ENCODE data around the gene MUC5B. TPM values are rescaled to one million over a fixed set of nuclear protein-coding genes. Genes with fewer than 3 reads are reported as not detected.

MUC5B gene
- total RNA-seq, 1 donor from 2014 or later: not detected

GRCh38 chr11:1226986-1227550, 4.2 kb downstream of the MUC5B start:
- Mint-ChIP-seq H3K27ac (ENCODE audit: unreplicated experiment) (no peak overlapping the region), H3K4me3 (ENCODE audit: unreplicated experiment) (no peak overlapping the region), H3K9me3 (ENCODE audit: unreplicated experiment) (no peaks in the 10 kb centered on the region), H3K4me1 (ENCODE audit: low read depth, unreplicated experiment) (no peaks in the 10 kb centered on the region), H3K36me3 (ENCODE audit: unreplicated experiment) (no peaks in the 10 kb centered on the region), H3K27me3 (ENCODE audit: unreplicated experiment) (no peaks in the 10 kb centered on the region)
- TF ChIP-seq CTCF (IDR thresholded peaks at IDR 0.05; ENCODE audit: partially characterized antibody, unreplicated experiment): peak; percentile 68
- peak; percentile 66 for DNase-seq

- peak; percentile 8 for DNase-seq
- H3K9me3 Mint-ChIP-seq (ENCODE audit: unreplicated experiment): no peaks in the 10 kb centered on the region
Observed at GRCh38 chr11:1227551-1228100, 4.8 kb downstream of the MUC5B start.

GRCh38 chr11:1228101-1228821, 5.4 kb downstream of the MUC5B start:
- no peaks in the 10 kb centered on the region for H3K27me3 Mint-ChIP-seq (ENCODE audit: unreplicated experiment)
- no peaks in the 10 kb centered on the region for H3K4me1 Mint-ChIP-seq (ENCODE audit: low read depth, unreplicated experiment)
- no peak overlapping the region for H3K27ac Mint-ChIP-seq (ENCODE audit: unreplicated experiment)
- H3K36me3 Mint-ChIP-seq (ENCODE audit: unreplicated experiment): no peaks in the 10 kb centered on the region
- no peak for TF ChIP-seq CTCF (IDR thresholded peaks at IDR 0.05; ENCODE audit: partially characterized antibody, unreplicated experiment)
- H3K4me3 Mint-ChIP-seq (ENCODE audit: unreplicated experiment): no peak overlapping the region
- DNase-seq: peak; percentile 20
- no peaks in the 10 kb centered on the region for H3K9me3 Mint-ChIP-seq (ENCODE audit: unreplicated experiment)

More at GRCh38 chr11:1227551-1228100, 4.8 kb downstream of the MUC5B start:
- TF ChIP-seq CTCF (IDR thresholded peaks at IDR 0.05; ENCODE audit: partially characterized antibody, unreplicated experiment): no peak
- H3K27ac Mint-ChIP-seq (ENCODE audit: unreplicated experiment): no peak overlapping the region
- H3K27me3 Mint-ChIP-seq (ENCODE audit: unreplicated experiment): no peaks in the 10 kb centered on the region
- no peaks in the 10 kb centered on the region for H3K4me1 Mint-ChIP-seq (ENCODE audit: low read depth, unreplicated experiment)
- H3K4me3 Mint-ChIP-seq (ENCODE audit: unreplicated experiment): no peak overlapping the region
- H3K36me3 Mint-ChIP-seq (ENCODE audit: unreplicated experiment): no peaks in the 10 kb centered on the region

GRCh38 chr11:1228921-1229451, 6.1 kb downstream of the MUC5B start:
- DNase-seq: peak; percentile 15
- Mint-ChIP-seq H3K27ac (ENCODE audit: unreplicated experiment) (no peak overlapping the region), H3K4me3 (ENCODE audit: unreplicated experiment) (no peak overlapping the region), H3K4me1 (ENCODE audit: low read depth, unreplicated experiment) (no peaks in the 10 kb centered on the region), H3K27me3 (ENCODE audit: unreplicated experiment) (no peaks in the 10 kb centered on the region), H3K9me3 (ENCODE audit: unreplicated experiment) (no peaks in the 10 kb centered on the region), H3K36me3 (ENCODE audit: unreplicated experiment) (no peaks in the 10 kb centered on the region)
- TF ChIP-seq CTCF (IDR thresholded peaks at IDR 0.05; ENCODE audit: partially characterized antibody, unreplicated experiment): no peak
